ENCODE data around the gene PRKD1.
"Not testable (repeated sequence)": the region's sequence is repeated elsewhere in the genome, so short reads cannot be mapped to it uniquely, and the experiment has no call there.

Gene PRKD1

DNA sequence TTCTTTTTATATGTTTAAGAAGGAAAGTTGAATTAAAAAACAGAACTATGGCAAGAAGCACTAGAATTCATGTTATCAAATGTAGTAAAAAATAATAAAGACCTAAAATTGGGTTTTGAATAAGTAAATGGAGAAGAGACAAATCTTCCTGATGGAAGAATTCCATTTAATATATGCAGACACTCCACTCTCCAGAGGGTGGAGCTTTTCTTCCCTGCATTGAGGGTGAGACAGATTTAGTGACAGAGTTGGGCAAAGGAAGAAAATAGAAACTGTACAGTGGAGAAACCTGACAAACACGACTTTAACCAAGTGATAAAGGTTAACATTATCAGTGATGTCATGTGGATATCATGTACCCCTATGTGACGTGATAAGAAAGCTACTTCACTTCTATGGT lies 217.6 kb downstream of the PRKD1 start:
- Histone ChIP-seq H3K27me3 (ENCODE audit: control insufficient read depth in 2 of 2, insufficient read depth in 2 of 2, low read length in 2 of 2) (no peaks in the 10 kb centered on the region), H3K9me3 (ENCODE audit: control insufficient read depth in 2 of 2, low read length in 2 of 2) (no peaks in the 10 kb centered on the region), H3K4me3 (ENCODE audit: low read length in 2 of 2) (no peak overlapping the region), H3K36me3 (ENCODE audit: control insufficient read depth in 2 of 2, insufficient read depth in 2 of 2, low read length in 2 of 2) (no peaks in the 10 kb centered on the region), H3K4me1 (ENCODE audit: control insufficient read depth in 2 of 2, insufficient read depth in 2 of 2, low read length in 2 of 2) (no peaks in the 10 kb centered on the region), H3K9ac (ENCODE audit: low read depth in 1 of 2, low read length in 2 of 2) (no peak overlapping the region), H3K27ac (ENCODE audit: low read depth in 2 of 2, low read length in 2 of 2) (no peak overlapping the region)

DNA sequence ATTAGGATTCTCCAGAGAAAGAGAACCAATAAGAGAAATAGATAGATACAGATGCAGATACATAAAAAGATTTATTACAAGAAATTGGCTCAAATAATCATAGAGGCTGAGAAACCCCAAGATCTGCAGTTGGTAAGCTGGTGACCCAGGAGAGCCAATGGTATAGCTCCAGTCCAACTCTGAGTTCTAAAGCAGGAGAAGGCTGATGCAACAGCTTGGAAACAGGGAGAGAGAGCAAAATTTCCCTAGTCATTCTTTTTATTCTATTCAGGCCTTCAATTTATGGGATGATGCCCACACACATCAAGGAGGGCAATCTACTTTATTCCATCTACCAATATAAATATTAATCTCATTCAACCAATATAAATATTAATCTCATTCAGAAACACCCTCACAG lies 218.2 kb downstream of the PRKD1 start:
- Histone ChIP-seq H3K4me3 (ENCODE audit: low read length in 2 of 2) (no peak overlapping the region), H3K9me3 (ENCODE audit: control insufficient read depth in 2 of 2, low read length in 2 of 2) (no peaks in the 10 kb centered on the region), H3K9ac (ENCODE audit: low read depth in 1 of 2, low read length in 2 of 2) (no peak overlapping the region), H3K27me3 (ENCODE audit: control insufficient read depth in 2 of 2, insufficient read depth in 2 of 2, low read length in 2 of 2) (no peaks in the 10 kb centered on the region), H3K27ac (ENCODE audit: low read depth in 2 of 2, low read length in 2 of 2) (no peak overlapping the region), H3K36me3 (ENCODE audit: control insufficient read depth in 2 of 2, insufficient read depth in 2 of 2, low read length in 2 of 2) (no peaks in the 10 kb centered on the region), H3K4me1 (ENCODE audit: control insufficient read depth in 2 of 2, insufficient read depth in 2 of 2, low read length in 2 of 2) (no peaks in the 10 kb centered on the region)

DNA sequence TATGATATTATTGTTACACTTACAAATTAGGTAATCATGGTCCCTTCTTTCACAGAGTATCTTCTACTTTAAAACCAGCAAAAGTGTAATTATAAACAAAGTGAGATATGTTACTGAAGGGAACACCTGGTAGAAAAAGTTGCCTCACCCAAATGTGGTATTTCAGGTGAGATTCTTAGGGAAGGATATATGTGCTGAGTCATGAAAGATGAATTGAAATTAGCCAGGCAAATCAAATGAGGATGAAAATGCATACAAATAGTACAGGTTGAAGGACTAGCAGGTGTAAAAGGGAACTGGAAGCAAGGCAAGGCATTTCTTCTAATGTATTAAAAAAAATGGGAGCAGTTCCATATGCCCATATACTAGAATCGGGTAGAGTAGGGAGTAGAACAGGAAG lies 220.9 kb downstream of the PRKD1 start:
- H3K27ac ChIP-seq (ENCODE audit: low read depth in 2 of 2, low read length in 2 of 2) = no peak overlapping the region
- no peaks in the 10 kb centered on the region for H3K36me3 ChIP-seq (ENCODE audit: control insufficient read depth in 2 of 2, insufficient read depth in 2 of 2, low read length in 2 of 2)
- no peaks in the 10 kb centered on the region for H3K4me1 ChIP-seq (ENCODE audit: control insufficient read depth in 2 of 2, insufficient read depth in 2 of 2, low read length in 2 of 2)
- H3K9me3 ChIP-seq (ENCODE audit: control insufficient read depth in 2 of 2, low read length in 2 of 2) = no peaks in the 10 kb centered on the region
- no peaks in the 10 kb centered on the region for H3K27me3 ChIP-seq (ENCODE audit: control insufficient read depth in 2 of 2, insufficient read depth in 2 of 2, low read length in 2 of 2)
- H3K9ac ChIP-seq (ENCODE audit: low read depth in 1 of 2, low read length in 2 of 2) = no peak overlapping the region
- no peak overlapping the region for H3K4me3 ChIP-seq (ENCODE audit: low read length in 2 of 2)

DNA sequence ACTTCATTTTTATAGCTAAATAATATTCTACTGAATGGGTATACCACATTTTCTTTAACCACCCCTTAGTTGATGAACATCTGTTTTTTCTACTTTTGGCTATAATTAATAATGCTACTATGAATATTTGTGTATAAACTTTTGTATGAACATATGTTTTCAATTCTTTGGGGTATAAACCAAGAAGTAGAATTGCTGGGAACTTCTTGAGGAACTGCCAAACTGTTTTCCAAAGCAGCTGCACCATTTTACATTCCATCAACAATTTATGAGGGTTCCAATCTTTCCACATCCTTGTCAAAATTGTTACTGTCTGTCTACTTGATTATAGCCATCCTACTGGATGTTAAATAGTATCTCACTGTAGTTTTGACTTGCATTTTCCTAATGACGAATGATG lies 221.8 kb downstream of the PRKD1 start:
- Histone ChIP-seq H3K9me3 (ENCODE audit: control insufficient read depth in 2 of 2, low read length in 2 of 2) (no peaks in the 10 kb centered on the region), H3K27ac (ENCODE audit: low read depth in 2 of 2, low read length in 2 of 2) (no peak overlapping the region), H3K27me3 (ENCODE audit: control insufficient read depth in 2 of 2, insufficient read depth in 2 of 2, low read length in 2 of 2) (no peaks in the 10 kb centered on the region), H3K36me3 (ENCODE audit: control insufficient read depth in 2 of 2, insufficient read depth in 2 of 2, low read length in 2 of 2) (no peaks in the 10 kb centered on the region), H3K4me3 (ENCODE audit: low read length in 2 of 2) (no peak overlapping the region), H3K9ac (ENCODE audit: low read depth in 1 of 2, low read length in 2 of 2) (no peak overlapping the region), H3K4me1 (ENCODE audit: control insufficient read depth in 2 of 2, insufficient read depth in 2 of 2, low read length in 2 of 2) (no peaks in the 10 kb centered on the region)

DNA sequence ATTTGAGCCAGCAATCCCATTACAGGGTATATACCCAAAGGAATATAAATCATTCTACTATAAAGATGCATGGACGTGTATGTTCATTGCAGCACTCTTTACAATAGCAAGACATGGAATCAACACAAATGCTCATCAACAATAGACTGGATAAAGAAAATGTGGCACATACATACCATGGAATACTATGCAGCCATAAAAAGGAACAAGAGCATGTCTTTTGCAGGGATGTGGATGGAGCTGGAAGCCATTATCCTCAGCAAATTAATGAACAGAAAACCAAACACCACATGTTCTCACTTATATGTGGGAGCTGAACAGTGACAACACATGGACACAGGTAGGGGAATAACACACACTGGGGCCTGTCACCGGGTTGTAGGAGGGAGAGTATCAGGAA lies 238.1 kb downstream of the PRKD1 start:
- H3K4me1 ChIP-seq (ENCODE audit: control insufficient read depth in 2 of 2, insufficient read depth in 2 of 2, low read length in 2 of 2); H3K36me3 ChIP-seq (ENCODE audit: control insufficient read depth in 2 of 2, insufficient read depth in 2 of 2, low read length in 2 of 2); H3K9me3 ChIP-seq (ENCODE audit: control insufficient read depth in 2 of 2, low read length in 2 of 2); H3K9ac ChIP-seq (ENCODE audit: low read depth in 1 of 2, low read length in 2 of 2); H3K27me3 ChIP-seq (ENCODE audit: control insufficient read depth in 2 of 2, insufficient read depth in 2 of 2, low read length in 2 of 2); H3K4me3 ChIP-seq (ENCODE audit: low read length in 2 of 2); H3K27ac ChIP-seq (ENCODE audit: low read depth in 2 of 2, low read length in 2 of 2): not testable (repeated sequence)

DNA sequence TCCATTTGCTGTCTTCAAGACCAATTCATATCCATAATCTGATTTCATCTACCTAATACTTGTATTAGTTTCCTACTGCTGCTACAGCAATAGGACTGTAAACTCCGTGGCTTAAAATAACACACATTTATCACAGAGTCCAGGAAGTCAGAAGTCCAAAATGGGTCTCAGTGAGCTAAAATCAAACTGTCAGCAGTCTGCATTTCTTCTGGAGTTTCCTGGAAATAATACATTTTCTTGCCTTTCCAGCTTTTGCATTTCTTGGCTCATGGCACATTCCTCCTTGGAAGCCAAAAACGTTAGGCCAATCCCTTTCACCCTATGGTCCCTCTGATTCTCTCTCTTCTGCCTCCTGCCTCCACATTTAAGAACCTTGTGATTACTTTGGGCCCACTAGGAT lies 239.8 kb downstream of the PRKD1 start:
- no peak overlapping the region for H3K4me3 ChIP-seq (ENCODE audit: low read length in 2 of 2)
- no peaks in the 10 kb centered on the region for H3K9me3 ChIP-seq (ENCODE audit: control insufficient read depth in 2 of 2, low read length in 2 of 2)
- no peaks in the 10 kb centered on the region for H3K4me1 ChIP-seq (ENCODE audit: control insufficient read depth in 2 of 2, insufficient read depth in 2 of 2, low read length in 2 of 2)
- no peaks in the 10 kb centered on the region for H3K27me3 ChIP-seq (ENCODE audit: control insufficient read depth in 2 of 2, insufficient read depth in 2 of 2, low read length in 2 of 2)
- H3K9ac ChIP-seq (ENCODE audit: low read depth in 1 of 2, low read length in 2 of 2) = no peak overlapping the region
- H3K36me3 ChIP-seq (ENCODE audit: control insufficient read depth in 2 of 2, insufficient read depth in 2 of 2, low read length in 2 of 2) = no peaks in the 10 kb centered on the region
- H3K27ac ChIP-seq (ENCODE audit: low read depth in 2 of 2, low read length in 2 of 2) = no peak overlapping the region

DNA sequence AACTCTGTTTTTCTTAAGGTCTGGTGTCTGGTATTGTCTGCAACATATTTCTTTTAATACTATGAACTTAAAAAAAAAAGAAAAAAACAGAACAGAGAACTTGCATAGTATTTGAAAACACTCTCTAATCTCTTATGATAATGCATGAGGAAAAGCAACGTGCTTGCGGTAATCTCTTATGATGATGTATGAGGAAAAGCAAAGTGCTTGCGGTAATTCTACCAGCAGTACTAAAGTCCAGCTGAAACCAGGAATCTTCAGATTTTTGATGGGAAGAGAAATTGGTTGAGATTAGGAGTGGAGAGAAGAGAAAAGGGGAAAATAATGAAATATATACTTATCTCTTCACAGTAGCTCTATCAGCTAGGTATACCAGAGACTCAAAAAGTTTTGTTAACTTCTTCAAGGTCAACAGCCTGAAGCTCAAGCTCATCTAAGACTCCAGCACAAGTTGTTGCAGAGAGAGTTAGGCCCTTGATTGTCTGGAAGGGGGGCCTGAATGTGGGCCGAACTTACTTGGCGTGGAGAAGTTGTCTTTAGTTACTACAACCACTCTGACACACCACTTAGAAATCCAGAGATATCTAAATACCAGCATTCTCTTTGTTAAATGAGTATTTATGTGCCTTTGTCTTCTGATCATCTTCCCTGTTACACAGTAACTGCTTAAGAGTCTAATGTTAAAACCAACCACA lies 240.4 kb downstream of the PRKD1 start:
- H3K36me3 ChIP-seq (ENCODE audit: control insufficient read depth in 2 of 2, insufficient read depth in 2 of 2, low read length in 2 of 2) = no peaks in the 10 kb centered on the region
- H3K27me3 ChIP-seq (ENCODE audit: control insufficient read depth in 2 of 2, insufficient read depth in 2 of 2, low read length in 2 of 2) = no peaks in the 10 kb centered on the region
- H3K27ac ChIP-seq (ENCODE audit: low read depth in 2 of 2, low read length in 2 of 2) = no peak overlapping the region
- H3K9me3 ChIP-seq (ENCODE audit: control insufficient read depth in 2 of 2, low read length in 2 of 2) = no peaks in the 10 kb centered on the region
- no peak overlapping the region for H3K4me3 ChIP-seq (ENCODE audit: low read length in 2 of 2)
- H3K9ac ChIP-seq (ENCODE audit: low read depth in 1 of 2, low read length in 2 of 2) = no peak overlapping the region
- H3K4me1 ChIP-seq (ENCODE audit: control insufficient read depth in 2 of 2, insufficient read depth in 2 of 2, low read length in 2 of 2) = no peaks in the 10 kb centered on the region

DNA sequence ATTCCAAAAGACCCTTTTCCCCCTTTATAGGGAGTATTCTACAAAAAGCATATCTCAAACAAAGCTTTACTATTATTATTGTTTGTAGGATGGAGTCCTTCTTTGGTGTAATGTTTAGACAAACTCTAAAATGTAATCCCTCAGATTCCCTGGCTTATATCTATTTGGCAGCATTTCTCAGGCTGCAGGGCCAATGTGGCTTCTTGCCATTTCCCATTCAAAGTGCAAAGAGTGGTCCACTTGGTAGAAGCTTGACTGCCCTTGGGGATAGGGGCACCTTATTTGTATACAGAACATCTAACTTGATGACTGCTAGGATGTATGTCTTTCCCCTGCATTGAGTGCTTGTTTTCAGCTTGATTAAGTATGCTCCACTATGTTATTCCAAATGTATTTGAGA lies 242.7 kb downstream of the PRKD1 start:
- Histone ChIP-seq H3K4me3 (ENCODE audit: low read length in 2 of 2) (no peak overlapping the region), H3K4me1 (ENCODE audit: control insufficient read depth in 2 of 2, insufficient read depth in 2 of 2, low read length in 2 of 2) (no peaks in the 10 kb centered on the region), H3K36me3 (ENCODE audit: control insufficient read depth in 2 of 2, insufficient read depth in 2 of 2, low read length in 2 of 2) (no peaks in the 10 kb centered on the region), H3K27ac (ENCODE audit: low read depth in 2 of 2, low read length in 2 of 2) (no peak overlapping the region), H3K9ac (ENCODE audit: low read depth in 1 of 2, low read length in 2 of 2) (no peak overlapping the region), H3K27me3 (ENCODE audit: control insufficient read depth in 2 of 2, insufficient read depth in 2 of 2, low read length in 2 of 2) (no peaks in the 10 kb centered on the region), H3K9me3 (ENCODE audit: control insufficient read depth in 2 of 2, low read length in 2 of 2) (no peaks in the 10 kb centered on the region)

DNA sequence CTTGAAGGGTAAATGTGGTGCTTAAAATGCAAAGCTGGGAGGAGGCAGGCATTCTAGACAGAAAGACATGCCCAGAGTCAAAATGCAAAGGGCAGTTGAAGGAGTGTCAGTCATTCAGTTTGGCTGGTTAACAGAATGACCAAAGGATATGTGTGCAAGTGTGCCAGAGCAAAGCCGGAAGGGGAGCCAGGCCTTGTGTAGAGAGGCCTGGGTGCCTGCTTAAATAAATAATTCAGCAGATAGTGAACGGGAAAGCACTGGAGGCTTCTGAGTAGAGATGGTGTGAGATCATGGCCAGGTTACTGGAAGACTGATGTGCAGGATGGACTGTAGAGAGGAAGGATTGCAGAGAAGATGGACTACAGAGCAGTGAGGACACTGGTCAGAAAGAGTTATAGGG lies 244.9 kb downstream of the PRKD1 start:
- Histone ChIP-seq H3K4me1 (ENCODE audit: control insufficient read depth in 2 of 2, insufficient read depth in 2 of 2, low read length in 2 of 2) (no peaks in the 10 kb centered on the region), H3K36me3 (ENCODE audit: control insufficient read depth in 2 of 2, insufficient read depth in 2 of 2, low read length in 2 of 2) (no peaks in the 10 kb centered on the region), H3K9ac (ENCODE audit: low read depth in 1 of 2, low read length in 2 of 2) (no peak overlapping the region), H3K27me3 (ENCODE audit: control insufficient read depth in 2 of 2, insufficient read depth in 2 of 2, low read length in 2 of 2) (no peaks in the 10 kb centered on the region), H3K27ac (ENCODE audit: low read depth in 2 of 2, low read length in 2 of 2) (no peak overlapping the region), H3K9me3 (ENCODE audit: control insufficient read depth in 2 of 2, low read length in 2 of 2) (no peaks in the 10 kb centered on the region), H3K4me3 (ENCODE audit: low read length in 2 of 2) (no peak overlapping the region)

DNA sequence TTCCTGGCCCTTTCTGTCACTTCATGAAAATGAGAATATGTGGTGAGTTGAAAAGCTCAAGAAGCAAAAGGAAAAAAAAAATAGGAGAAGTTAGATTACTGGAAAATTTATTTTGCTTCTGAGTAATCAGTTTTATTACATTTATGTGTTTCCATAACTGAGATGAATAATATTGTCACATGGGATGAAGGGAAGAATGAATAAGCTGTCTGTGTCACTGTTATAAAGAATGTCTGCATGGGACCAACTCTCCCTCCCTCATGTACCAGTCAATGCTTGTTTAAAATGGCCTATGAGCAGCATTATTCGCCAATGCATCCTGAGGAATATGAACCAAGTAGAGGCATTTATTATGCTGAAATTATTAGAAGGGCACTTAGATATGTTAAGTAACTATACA lies 246.3 kb downstream of the PRKD1 start:
- H3K27ac ChIP-seq (ENCODE audit: low read depth in 2 of 2, low read length in 2 of 2) = no peak overlapping the region

More for the DNA sequence above, 246.3 kb downstream of the PRKD1 start:
- H3K4me1 ChIP-seq (ENCODE audit: control insufficient read depth in 2 of 2, insufficient read depth in 2 of 2, low read length in 2 of 2) = no peaks in the 10 kb centered on the region
- H3K9me3 ChIP-seq (ENCODE audit: control insufficient read depth in 2 of 2, low read length in 2 of 2) = no peaks in the 10 kb centered on the region
- no peaks in the 10 kb centered on the region for H3K27me3 ChIP-seq (ENCODE audit: control insufficient read depth in 2 of 2, insufficient read depth in 2 of 2, low read length in 2 of 2)
- H3K9ac ChIP-seq (ENCODE audit: low read depth in 1 of 2, low read length in 2 of 2) = no peak overlapping the region
- no peaks in the 10 kb centered on the region for H3K36me3 ChIP-seq (ENCODE audit: control insufficient read depth in 2 of 2, insufficient read depth in 2 of 2, low read length in 2 of 2)
- no peak overlapping the region for H3K4me3 ChIP-seq (ENCODE audit: low read length in 2 of 2)

All from mucosa of rectum (tissue), 2 donors.